GM23338 (cell line): ENCODE data around the gene MIGA1. TPM values are rescaled to one million over a fixed set of nuclear protein-coding genes. Genes with fewer than 3 reads are reported as not detected.

Source experiments
- ATAC-seq: fragments of 200-7000 bp; cut with Tn5 transposase; 3 replicates; pipeline ENCODE4 v1.9.1; 2020
- DNase-seq: peaks from one replicate; pipeline ENCODE4 v3.0.0-alpha.2; 2015; ENCODE audit warnings: low spot score
- H2AFZ ChIP-seq: fragments of 200-600 bp; sonication (generic); 2 replicates; pipeline ENCODE4 v1.8.0; 2016; ENCODE audit warnings: antibody characterized with exemption, mild to moderate bottlenecking, moderate library complexity
- H3F3A ChIP-seq: fragments of 200-600 bp; sonication (generic); replicated peaks from 2 replicates; pipeline ENCODE4 v1.8.0; 2017; ENCODE audit warnings: antibody characterized with exemption, mixed run types, low read depth
- H3K27ac ChIP-seq: fragments of 200-600 bp; sonication (generic); 2 replicates; pipeline ENCODE4 v1.6.1; 2016; ENCODE audit warnings: low read depth
- H3K27me3 ChIP-seq: fragments of 200-600 bp; sonication (generic); 2 replicates; pipeline ENCODE4 v1.8.0; 2016; ENCODE audit warnings: mild to moderate bottlenecking, mixed run types, moderate library complexity; ENCODE audit not compliant: insufficient read depth
- H3K36me3 ChIP-seq: fragments of 200-600 bp; sonication (generic); 2 replicates; pipeline ENCODE4 v1.8.0; 2016; ENCODE audit warnings: mild to moderate bottlenecking; ENCODE audit not compliant: insufficient read depth
- H3K4me1 ChIP-seq: fragments of 200-600 bp; sonication (generic); 2 replicates; pipeline ENCODE4 v1.8.0; 2016; ENCODE audit warnings: mild to moderate bottlenecking, moderate library complexity; ENCODE audit not compliant: insufficient read depth
- H3K4me2 ChIP-seq: fragments of 200-600 bp; sonication (generic); 2 replicates; pipeline ENCODE4 v1.7.1; 2017; ENCODE audit warnings: mixed run types
- H3K4me3 ChIP-seq: fragments of 200-600 bp; sonication (generic); 2 replicates; pipeline ENCODE4 v1.6.1; 2016; ENCODE audit warnings: mixed run types
- H3K79me2 ChIP-seq: fragments of 200-600 bp; sonication (generic); replicated peaks from 2 replicates; pipeline ENCODE4 v1.8.0; 2017; ENCODE audit warnings: mild to moderate bottlenecking; ENCODE audit not compliant: insufficient read depth
- H3K9me2 ChIP-seq: fragments of 200-600 bp; sonication (generic); 2 replicates; pipeline ENCODE4 v1.8.0; 2017; ENCODE audit not compliant: insufficient read depth
- H4K20me1 ChIP-seq: fragments of 200-600 bp; sonication (generic); replicated peaks from 2 replicates; pipeline ENCODE4 v1.8.0; 2017; ENCODE audit warnings: mild to moderate bottlenecking; ENCODE audit not compliant: insufficient read depth
- H3K27ac Mint-ChIP-seq: 2 replicates; pipeline ENCODE4 v1.8.0; 2020; ENCODE audit warnings: inconsistent platforms, mild to moderate bottlenecking, moderate library complexity, mixed read lengths
- H3K27me3 Mint-ChIP-seq: 3 replicates; pipeline ENCODE4 v1.8.0; 2022; ENCODE audit warnings: low read depth, mild to moderate bottlenecking, moderate library complexity, mixed read lengths, inconsistent platforms; ENCODE audit not compliant: insufficient read depth, poor library complexity
- H3K36me3 Mint-ChIP-seq: 3 replicates; pipeline ENCODE4 v1.8.0; 2021; ENCODE audit warnings: low read depth, mild to moderate bottlenecking, inconsistent platforms, moderate library complexity, mixed read lengths
- H3K4me1 Mint-ChIP-seq: 3 replicates; pipeline ENCODE4 v1.8.0; 2020; ENCODE audit warnings: mild to moderate bottlenecking, inconsistent platforms, mixed read lengths
- H3K4me3 Mint-ChIP-seq: 3 replicates; pipeline ENCODE4 v1.8.0; 2021; ENCODE audit warnings: moderate library complexity, mild to moderate bottlenecking, inconsistent platforms, mixed read lengths
- H3K9me3 Mint-ChIP-seq: 3 replicates; pipeline ENCODE4 v1.8.0; 2020; ENCODE audit warnings: moderate library complexity, mild to moderate bottlenecking, inconsistent platforms, mixed read lengths
- CREB1 ChIP-seq: fragments of 250-450 bp; sonication (Bioruptor Pico); IDR thresholded peaks from 2 replicates; pipeline ENCODE4 v1.5.0; 2020; ENCODE audit warnings: low read depth, mild to moderate bottlenecking, moderate library complexity
- JUNB ChIP-seq: IDR thresholded peaks from one replicate; pipeline ENCODE4 v1.6.1; 2016; ENCODE audit warnings: antibody characterized with exemption; ENCODE audit not compliant: unreplicated experiment
- NANOG ChIP-seq: IDR thresholded peaks from 2 replicates; pipeline ENCODE4 v1.6.1; 2016; ENCODE audit warnings: antibody characterized with exemption, borderline replicate concordance
- POLR2AphosphoS5 ChIP-seq: IDR thresholded peaks from 2 replicates; pipeline ENCODE4 v1.6.1; 2016; ENCODE audit warnings: antibody characterized with exemption, low read depth
- ZNF331 ChIP-seq: fragments of 250-450 bp; sonication (Bioruptor Pico); IDR thresholded peaks from 2 replicates; pipeline ENCODE4 v1.5.0; 2020; ENCODE audit warnings: low read depth, mild to moderate bottlenecking, moderate library complexity
- ZNF462 ChIP-seq: fragments of 250-450 bp; sonication (Bioruptor Pico); IDR thresholded peaks from 2 replicates; pipeline ENCODE4 v1.5.0; 2020; ENCODE audit warnings: mild to moderate bottlenecking, moderate library complexity
- polyA plus RNA-seq: library from polyadenylated mRNA; unstranded; fragments of >200 nt; fragmentation: Nextera tagmentation; extraction: Ambion mirVana; gene quantifications from 2 replicates; pipeline ENCODE4 v1.2.1, GENCODE V29; 2016
- total RNA-seq: library from RNA; depleted of rRNA; stranded (reverse); fragments of >200 nt; shearing (Covaris generic); gene quantifications from 2 replicates; pipeline ENCODE4 v1.2.3, GENCODE V29; 2014
- TF ChIP-seq, protein P1 (sequence below), 2 experiments: fragments of 200-600 bp in 1 of 2; sonication (generic) in 1 of 2; conservative IDR thresholded peaks; 2 replicates each; pipeline versions ENCODE4 v1.5.1 to v1.6.1; 2016 to 2017; ENCODE audit warnings: antibody characterized with exemption in 2 of 2, low read depth in 2 of 2, mild to moderate bottlenecking in 2 of 2, moderate library complexity in 1 of 2

The MIGA1 gene
- total and polyA plus RNA-seq, 2 experiments from 2014 or later: 3.4 to 7.5 TPM

GRCh38 chr1:77873461-77873860 is 94.0 kb downstream of the MIGA1 start:
- no peaks in the 10 kb centered on the region for H4K20me1 ChIP-seq
- H3K36me3 Mint-ChIP-seq: peaks cover 11% of the 10 kb centered on the region; the same call in 2 of the 3 replicates
- no peaks in the 10 kb centered on the region for H3K4me1 Mint-ChIP-seq
- H3K4me3 ChIP-seq: no peak overlapping the region
- H3K9me2 ChIP-seq: no peaks in the 10 kb centered on the region
- TF ChIP-seq CREB1 (CRISPR knock-in tag): no peak
- no peak for TF ChIP-seq NANOG
- no peak for TF ChIP-seq POLR2AphosphoS5
- TF ChIP-seq, protein P1, sequence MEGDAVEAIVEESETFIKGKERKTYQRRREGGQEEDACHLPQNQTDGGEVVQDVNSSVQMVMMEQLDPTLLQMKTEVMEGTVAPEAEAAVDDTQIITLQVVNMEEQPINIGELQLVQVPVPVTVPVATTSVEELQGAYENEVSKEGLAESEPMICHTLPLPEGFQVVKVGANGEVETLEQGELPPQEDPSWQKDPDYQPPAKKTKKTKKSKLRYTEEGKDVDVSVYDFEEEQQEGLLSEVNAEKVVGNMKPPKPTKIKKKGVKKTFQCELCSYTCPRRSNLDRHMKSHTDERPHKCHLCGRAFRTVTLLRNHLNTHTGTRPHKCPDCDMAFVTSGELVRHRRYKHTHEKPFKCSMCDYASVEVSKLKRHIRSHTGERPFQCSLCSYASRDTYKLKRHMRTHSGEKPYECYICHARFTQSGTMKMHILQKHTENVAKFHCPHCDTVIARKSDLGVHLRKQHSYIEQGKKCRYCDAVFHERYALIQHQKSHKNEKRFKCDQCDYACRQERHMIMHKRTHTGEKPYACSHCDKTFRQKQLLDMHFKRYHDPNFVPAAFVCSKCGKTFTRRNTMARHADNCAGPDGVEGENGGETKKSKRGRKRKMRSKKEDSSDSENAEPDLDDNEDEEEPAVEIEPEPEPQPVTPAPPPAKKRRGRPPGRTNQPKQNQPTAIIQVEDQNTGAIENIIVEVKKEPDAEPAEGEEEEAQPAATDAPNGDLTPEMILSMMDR (conservative IDR thresholded peaks at IDR 0.05; ENCODE audit: low read depth in 2 of 2): no peak
- no peak for TF ChIP-seq ZNF462 (CRISPR knock-in tag)
- TF ChIP-seq ZNF331: no peak
- no peak for TF ChIP-seq JUNB
- no peak overlapping the region for H2AFZ ChIP-seq
- H3K4me3 Mint-ChIP-seq: no peak overlapping the region
- DNase-seq (no peak), ATAC-seq (no peak)
- no peaks in the 10 kb centered on the region for H3K79me2 ChIP-seq
- no peaks in the 10 kb centered on the region for H3K27me3 Mint-ChIP-seq
- no peak overlapping the region for H3K27ac ChIP-seq
- no peaks in the 10 kb centered on the region for H3K4me1 ChIP-seq
- no peaks in the 10 kb centered on the region for H3K36me3 ChIP-seq
- H3K9me3 Mint-ChIP-seq: peaks cover 5% of the 10 kb centered on the region; the same call in 1 of the 3 replicates
- H3K4me2 ChIP-seq: no peak overlapping the region
- no peaks in the 10 kb centered on the region for H3F3A ChIP-seq
- H3K27me3 ChIP-seq: no peaks in the 10 kb centered on the region
- no peak overlapping the region for H3K27ac Mint-ChIP-seq
